ENCODE data around the gene CASK. TPM values are rescaled to one million over a fixed set of nuclear protein-coding genes. Genes with fewer than 3 reads are reported as not detected.
A peak's percentile ranks its signal among the peaks of the same experiment; 100 is the strongest.

Gene CASK, protein sequence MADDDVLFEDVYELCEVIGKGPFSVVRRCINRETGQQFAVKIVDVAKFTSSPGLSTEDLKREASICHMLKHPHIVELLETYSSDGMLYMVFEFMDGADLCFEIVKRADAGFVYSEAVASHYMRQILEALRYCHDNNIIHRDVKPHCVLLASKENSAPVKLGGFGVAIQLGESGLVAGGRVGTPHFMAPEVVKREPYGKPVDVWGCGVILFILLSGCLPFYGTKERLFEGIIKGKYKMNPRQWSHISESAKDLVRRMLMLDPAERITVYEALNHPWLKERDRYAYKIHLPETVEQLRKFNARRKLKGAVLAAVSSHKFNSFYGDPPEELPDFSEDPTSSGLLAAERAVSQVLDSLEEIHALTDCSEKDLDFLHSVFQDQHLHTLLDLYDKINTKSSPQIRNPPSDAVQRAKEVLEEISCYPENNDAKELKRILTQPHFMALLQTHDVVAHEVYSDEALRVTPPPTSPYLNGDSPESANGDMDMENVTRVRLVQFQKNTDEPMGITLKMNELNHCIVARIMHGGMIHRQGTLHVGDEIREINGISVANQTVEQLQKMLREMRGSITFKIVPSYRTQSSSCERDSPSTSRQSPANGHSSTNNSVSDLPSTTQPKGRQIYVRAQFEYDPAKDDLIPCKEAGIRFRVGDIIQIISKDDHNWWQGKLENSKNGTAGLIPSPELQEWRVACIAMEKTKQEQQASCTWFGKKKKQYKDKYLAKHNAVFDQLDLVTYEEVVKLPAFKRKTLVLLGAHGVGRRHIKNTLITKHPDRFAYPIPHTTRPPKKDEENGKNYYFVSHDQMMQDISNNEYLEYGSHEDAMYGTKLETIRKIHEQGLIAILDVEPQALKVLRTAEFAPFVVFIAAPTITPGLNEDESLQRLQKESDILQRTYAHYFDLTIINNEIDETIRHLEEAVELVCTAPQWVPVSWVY
- total RNA-seq, result 18.6 and 19.4 TPM in 2 replicates

DNA sequence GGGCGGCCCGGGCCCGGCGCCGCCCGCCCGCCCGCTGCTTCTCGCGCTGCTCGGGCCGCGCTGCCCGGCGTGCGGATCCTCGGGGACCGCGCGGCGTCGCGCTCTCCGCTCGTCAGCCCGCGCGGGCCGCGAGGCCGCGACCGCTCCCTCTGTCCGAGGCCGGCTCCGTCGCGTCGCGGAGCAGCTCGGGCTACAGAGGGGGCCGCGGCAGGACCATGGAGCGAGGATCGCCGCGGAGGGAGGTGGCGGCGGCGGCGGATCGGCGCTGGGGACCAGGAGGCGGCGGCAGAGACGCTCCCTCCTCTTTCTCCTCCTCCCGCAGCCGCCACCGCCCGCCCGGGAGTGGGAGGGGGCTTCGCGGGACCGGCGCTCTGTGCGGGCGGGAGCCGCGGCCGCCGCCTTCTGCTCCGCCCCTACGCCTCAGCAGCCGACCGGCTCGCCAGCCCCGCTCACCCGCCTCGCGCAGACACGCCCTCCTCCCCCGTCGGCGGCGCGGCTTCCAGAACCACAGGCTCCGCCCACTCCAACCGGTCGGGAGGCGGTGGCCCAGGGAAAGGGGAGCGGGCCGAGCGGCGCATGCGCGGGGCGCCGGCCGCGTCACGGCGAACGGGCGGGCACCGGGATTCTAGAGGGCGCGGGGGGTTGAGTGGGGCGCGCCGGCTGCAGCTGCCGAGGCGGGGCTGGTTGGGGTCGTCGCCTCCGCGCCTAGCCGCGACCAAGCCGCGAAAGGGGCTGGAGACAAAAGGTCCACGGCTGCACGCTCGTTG lies at the start of gene CASK:
Gene CASK, minus strand, starts transcription at position 344 of the 767 bp plus-strand sequence. CDS start 566 bp downstream, outside the sequence.
- H3K27me3 Mint-ChIP-seq (ENCODE audit: low read depth), result no peaks in the 10 kb centered on the region
- no peaks in the 10 kb centered on the region for H3K9me3 Mint-ChIP-seq
- H3K27ac Mint-ChIP-seq, result peak within 1 kb of the TSS; percentile 87
- peaks cover 4% of the 10 kb centered on the region for H3K36me3 Mint-ChIP-seq (ENCODE audit: low read depth)
- intact Hi-C loops (cut with micrococcal nuclease), result loop anchor here (2.0 to 5.0 kb wide), 4 partner anchors 15 to 205 kb away; no protein-coding TSS in a partner anchor
- peak; percentile 86 for DNase-seq (ENCODE audit: low spot score)
- H3K4me3 Mint-ChIP-seq (ENCODE audit: low read depth), result peak within 1 kb of the TSS; percentile 88
- peaks cover 36% of the 10 kb centered on the region for H3K4me1 Mint-ChIP-seq (ENCODE audit: low read depth)

DNA sequence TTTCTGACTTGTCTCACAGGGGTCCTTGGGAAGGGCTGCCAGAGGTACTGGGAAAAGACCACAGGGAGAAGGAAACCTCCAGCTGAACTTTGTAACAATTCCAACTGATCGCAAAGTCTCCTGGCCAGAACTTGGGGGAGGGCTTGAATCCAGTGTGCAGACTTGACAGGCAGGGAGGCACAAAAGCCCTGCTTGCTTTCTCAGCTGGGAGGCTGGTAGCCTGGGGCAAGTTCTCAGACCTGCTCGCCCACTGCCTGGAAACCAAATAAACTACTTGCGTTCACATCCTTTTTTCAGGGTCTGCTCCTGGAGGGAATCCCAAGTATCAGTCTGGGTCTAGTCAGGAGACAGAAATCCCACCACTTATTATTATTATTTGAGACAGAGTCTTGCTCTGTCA lies 48.0 kb upstream of the CASK start:
- peaks cover 2% of the 10 kb centered on the region for H3K27me3 Mint-ChIP-seq (ENCODE audit: low read depth)
- intact Hi-C loops (cut with micrococcal nuclease), result no loop called here
- no peak overlapping the region for H3K4me3 Mint-ChIP-seq (ENCODE audit: low read depth)

DNA sequence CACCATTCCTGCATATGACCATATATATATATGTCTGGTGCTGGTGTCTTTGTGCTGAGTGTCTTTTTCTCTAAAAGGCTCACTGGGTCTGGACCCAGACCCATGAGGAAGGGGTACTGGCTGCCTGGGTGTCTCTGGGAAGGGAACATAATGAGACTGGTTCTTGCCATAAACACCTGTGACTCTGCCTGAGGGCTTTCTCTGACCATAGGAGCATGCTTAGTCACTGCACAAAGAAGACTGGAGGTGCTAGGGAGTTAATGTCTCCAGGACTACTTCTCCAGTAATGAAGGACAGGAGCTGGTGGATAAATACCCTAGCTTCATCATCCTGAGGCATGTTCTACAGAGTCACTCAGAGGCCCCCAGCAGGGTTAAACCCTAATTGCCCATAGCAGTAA lies 47.1 kb upstream of the CASK start:
- H3K4me1 Mint-ChIP-seq (ENCODE audit: low read depth), result peaks cover 1% of the 10 kb centered on the region
- intact Hi-C loops (cut with micrococcal nuclease), result no loop called here
- H3K36me3 Mint-ChIP-seq (ENCODE audit: low read depth), result peaks cover 3% of the 10 kb centered on the region

More for the DNA sequence above, 48.0 kb upstream of the CASK start:
- Mint-ChIP-seq H3K36me3 (ENCODE audit: low read depth) (peaks cover 3% of the 10 kb centered on the region), H3K9me3 (no peaks in the 10 kb centered on the region), H3K4me1 (ENCODE audit: low read depth) (peaks cover 1% of the 10 kb centered on the region), H3K27ac (no peak overlapping the region)
- DNase-seq (ENCODE audit: low spot score), result no peak

DNA sequence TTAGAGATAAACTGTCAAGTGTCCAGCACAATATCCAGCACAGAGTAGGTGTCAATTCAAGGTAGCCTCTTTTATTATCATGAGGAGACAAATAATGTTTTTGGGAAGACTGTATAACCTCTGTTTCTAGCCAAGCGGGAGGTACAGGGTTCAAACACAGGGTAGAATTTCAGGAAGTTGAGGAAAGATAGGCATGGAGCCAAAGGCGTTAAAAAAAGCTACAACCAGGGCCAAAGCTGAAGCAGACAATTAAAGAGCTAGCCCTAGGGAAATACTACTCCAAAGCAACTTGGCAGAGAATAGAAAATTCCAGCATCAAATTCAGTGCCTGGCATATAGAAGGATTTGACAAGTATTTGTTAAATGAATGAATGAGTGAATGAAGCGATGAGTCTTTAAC lies 40.0 kb upstream of the CASK start:
- no peak for DNase-seq (ENCODE audit: low spot score)
- H3K4me3 Mint-ChIP-seq (ENCODE audit: low read depth), result no peak overlapping the region
- H3K36me3 Mint-ChIP-seq (ENCODE audit: low read depth), result peaks cover 3% of the 10 kb centered on the region
- intact Hi-C loops (cut with micrococcal nuclease), result no loop called here
- H3K27me3 Mint-ChIP-seq (ENCODE audit: low read depth), result no peaks in the 10 kb centered on the region
- no peak overlapping the region for H3K27ac Mint-ChIP-seq
- H3K9me3 Mint-ChIP-seq, result no peaks in the 10 kb centered on the region
- peaks cover 7% of the 10 kb centered on the region for H3K4me1 Mint-ChIP-seq (ENCODE audit: low read depth)

More for the DNA sequence above, 47.1 kb upstream of the CASK start:
- H3K27ac Mint-ChIP-seq, result no peak overlapping the region
- no peak for DNase-seq (ENCODE audit: low spot score)
- no peak overlapping the region for H3K4me3 Mint-ChIP-seq (ENCODE audit: low read depth)
- peaks cover 2% of the 10 kb centered on the region for H3K27me3 Mint-ChIP-seq (ENCODE audit: low read depth)
- H3K9me3 Mint-ChIP-seq, result no peaks in the 10 kb centered on the region

DNA sequence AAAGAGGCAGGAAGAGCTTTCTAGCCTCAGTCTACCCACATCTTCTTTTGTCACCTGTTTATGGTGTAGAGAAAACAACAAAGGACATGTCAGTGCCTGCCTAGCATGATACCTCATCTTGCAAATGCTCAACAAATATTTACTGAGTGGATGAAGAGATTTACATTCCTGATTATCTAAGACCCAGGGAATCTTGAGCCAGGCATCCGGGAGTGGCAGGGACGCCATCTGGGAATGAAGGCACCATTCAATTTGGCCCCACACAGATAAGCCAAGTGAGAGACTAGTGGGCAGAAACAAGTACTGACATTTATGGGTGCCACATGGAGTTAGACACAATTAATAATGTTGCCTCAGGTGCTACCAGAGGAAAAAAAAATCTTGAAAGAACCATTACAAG lies 36.8 kb upstream of the CASK start:
- H3K27me3 Mint-ChIP-seq (ENCODE audit: low read depth), result no peaks in the 10 kb centered on the region
- peaks cover 5% of the 10 kb centered on the region for H3K4me1 Mint-ChIP-seq (ENCODE audit: low read depth)
- no peak overlapping the region for H3K4me3 Mint-ChIP-seq (ENCODE audit: low read depth)
- no peak for DNase-seq (ENCODE audit: low spot score)
- H3K36me3 Mint-ChIP-seq (ENCODE audit: low read depth), result no peaks in the 10 kb centered on the region
- intact Hi-C loops (cut with micrococcal nuclease), result no loop called here
- no peaks in the 10 kb centered on the region for H3K9me3 Mint-ChIP-seq
- H3K27ac Mint-ChIP-seq, result no peak overlapping the region

DNA sequence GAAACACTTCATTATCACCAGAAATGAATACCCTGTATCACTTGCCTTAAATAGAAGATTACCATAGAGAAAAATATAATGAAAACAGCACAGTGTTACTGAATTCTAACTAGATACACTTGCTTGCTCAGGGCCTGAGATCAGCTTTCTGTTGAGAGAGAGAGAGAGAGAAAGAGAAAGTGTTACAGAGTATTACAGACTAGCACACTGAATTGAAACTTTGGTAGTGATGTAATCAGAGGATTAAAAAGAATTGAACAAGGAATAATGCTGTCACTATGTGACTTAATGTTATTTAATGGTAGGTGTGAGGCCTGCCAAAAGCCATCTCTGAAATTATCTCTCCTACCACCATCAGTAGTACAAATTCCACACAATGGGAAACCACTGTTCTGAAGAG lies 35.5 kb upstream of the CASK start:
- Mint-ChIP-seq H3K27ac (no peak overlapping the region), H3K9me3 (no peaks in the 10 kb centered on the region), H3K4me1 (ENCODE audit: low read depth) (peaks cover 5% of the 10 kb centered on the region), H3K36me3 (ENCODE audit: low read depth) (no peaks in the 10 kb centered on the region), H3K27me3 (ENCODE audit: low read depth) (no peaks in the 10 kb centered on the region), H3K4me3 (ENCODE audit: low read depth) (no peak overlapping the region)
- intact Hi-C loops (cut with micrococcal nuclease), result no loop called here
- DNase-seq (ENCODE audit: low spot score), result no peak

DNA sequence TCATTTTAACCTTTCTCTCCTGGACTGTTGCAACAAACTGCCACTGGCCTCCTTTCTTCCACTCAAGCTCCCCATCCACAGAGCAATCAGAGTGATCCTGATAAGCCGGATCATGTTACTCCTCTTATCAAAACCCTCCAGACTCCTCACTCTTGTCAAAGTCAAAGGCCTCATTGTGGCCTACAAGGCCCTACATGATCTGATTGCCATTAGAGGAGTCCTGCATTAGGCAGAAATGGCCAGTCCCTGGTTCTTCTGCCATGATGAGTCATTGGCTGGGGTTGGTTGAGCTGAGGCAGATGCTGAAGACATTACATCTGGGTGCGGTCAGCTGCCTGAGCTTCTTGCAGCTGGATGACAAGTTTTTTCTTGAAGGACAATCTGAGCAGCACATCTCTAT lies 32.7 kb upstream of the CASK start:
- DNase-seq (ENCODE audit: low spot score), result no peak
- H3K36me3 Mint-ChIP-seq (ENCODE audit: low read depth), result no peaks in the 10 kb centered on the region
- H3K27ac Mint-ChIP-seq, result no peak overlapping the region
- H3K9me3 Mint-ChIP-seq, result no peaks in the 10 kb centered on the region
- no peaks in the 10 kb centered on the region for H3K27me3 Mint-ChIP-seq (ENCODE audit: low read depth)
- no peak overlapping the region for H3K4me3 Mint-ChIP-seq (ENCODE audit: low read depth)
- H3K4me1 Mint-ChIP-seq (ENCODE audit: low read depth), result peaks cover 5% of the 10 kb centered on the region
- intact Hi-C loops (cut with micrococcal nuclease), result no loop called here

DNA sequence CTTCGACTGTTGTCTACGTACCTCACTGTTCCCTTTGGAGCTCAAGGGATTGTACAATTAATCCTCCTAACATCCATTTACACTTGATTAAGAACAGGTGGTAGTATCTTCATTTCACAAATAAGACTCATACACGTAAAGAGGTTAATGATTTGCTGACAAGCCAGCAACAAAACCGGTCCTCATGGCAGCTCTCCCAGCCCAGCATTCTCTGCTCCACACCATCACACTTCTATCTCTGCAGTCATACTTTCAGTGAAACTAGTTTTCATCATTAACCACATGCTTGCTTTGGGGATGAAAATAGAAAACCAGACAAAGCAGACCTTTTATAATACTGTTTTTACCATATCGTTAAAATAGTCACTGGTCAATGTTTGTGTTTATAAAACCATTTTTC lies 28.7 kb upstream of the CASK start:
- DNase-seq (ENCODE audit: low spot score), result no peak
- intact Hi-C loops (cut with micrococcal nuclease), result no loop called here
- Mint-ChIP-seq H3K27ac (no peak overlapping the region), H3K4me3 (ENCODE audit: low read depth) (no peak overlapping the region), H3K36me3 (ENCODE audit: low read depth) (no peaks in the 10 kb centered on the region), H3K9me3 (no peaks in the 10 kb centered on the region), H3K27me3 (ENCODE audit: low read depth) (no peaks in the 10 kb centered on the region), H3K4me1 (ENCODE audit: low read depth) (peaks cover 2% of the 10 kb centered on the region)

DNA sequence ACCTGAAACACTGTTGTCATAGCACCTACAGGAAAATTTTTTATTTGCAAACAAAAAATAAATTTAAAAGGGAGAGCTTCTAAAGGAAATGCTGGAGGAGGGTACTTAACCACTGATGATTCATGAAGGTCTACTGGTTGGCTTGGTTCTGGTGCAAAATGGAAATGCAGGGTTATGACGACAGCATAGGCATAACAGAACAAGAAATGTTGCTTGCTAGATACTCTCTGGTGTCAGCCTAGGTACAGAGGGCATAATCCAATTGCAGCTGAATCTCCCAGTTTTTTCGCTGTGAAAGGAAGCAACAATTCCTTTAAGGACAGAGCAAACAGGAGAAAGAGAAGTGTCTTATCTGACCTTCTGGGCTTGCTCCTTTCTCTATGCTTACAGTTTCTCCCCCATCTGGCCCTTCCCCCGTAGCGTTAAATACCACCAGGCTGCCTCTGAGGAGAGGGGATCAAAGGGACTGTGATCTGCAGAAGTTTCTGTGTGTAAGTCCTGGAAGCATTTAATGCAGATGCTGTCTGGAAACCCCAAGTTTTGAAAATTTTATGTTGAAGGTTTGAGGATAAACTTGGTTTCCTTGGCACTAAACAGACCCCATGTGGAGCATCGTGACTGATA lies 23.7 kb upstream of the CASK start:
- DNase-seq (ENCODE audit: low spot score), result no peak
- H3K4me1 Mint-ChIP-seq (ENCODE audit: low read depth), result peaks cover 2% of the 10 kb centered on the region
- no peaks in the 10 kb centered on the region for H3K36me3 Mint-ChIP-seq (ENCODE audit: low read depth)
- no peaks in the 10 kb centered on the region for H3K27me3 Mint-ChIP-seq (ENCODE audit: low read depth)
- intact Hi-C loops (cut with micrococcal nuclease), result no loop called here
- H3K27ac Mint-ChIP-seq, result no peak overlapping the region
- H3K9me3 Mint-ChIP-seq, result no peaks in the 10 kb centered on the region
- no peak overlapping the region for H3K4me3 Mint-ChIP-seq (ENCODE audit: low read depth)

DNA sequence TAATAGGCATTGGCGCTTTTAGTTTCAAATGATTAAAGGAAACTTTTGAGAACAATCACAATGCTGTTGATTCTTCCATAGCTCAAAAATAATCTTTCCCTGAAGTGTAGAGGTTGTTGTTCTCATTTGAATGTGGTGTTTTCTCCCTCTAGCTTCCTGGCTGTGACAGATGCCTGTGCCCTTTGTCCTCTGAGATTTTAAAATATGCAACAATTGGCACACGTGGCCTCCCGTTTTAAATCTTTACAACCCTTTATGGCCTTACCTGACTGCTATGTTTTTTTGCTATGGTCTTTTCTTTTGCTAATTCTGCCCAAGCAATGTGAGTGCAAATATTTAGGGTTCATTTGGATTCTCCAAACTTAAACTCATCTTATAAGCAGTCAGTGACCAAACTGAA lies 22.9 kb upstream of the CASK start:
- no peak for DNase-seq (ENCODE audit: low spot score)
- Mint-ChIP-seq H3K4me3 (ENCODE audit: low read depth) (no peak overlapping the region), H3K27ac (no peak overlapping the region), H3K27me3 (ENCODE audit: low read depth) (peaks cover 4% of the 10 kb centered on the region), H3K9me3 (no peaks in the 10 kb centered on the region), H3K36me3 (ENCODE audit: low read depth) (no peaks in the 10 kb centered on the region), H3K4me1 (ENCODE audit: low read depth) (peaks cover 2% of the 10 kb centered on the region)
- intact Hi-C loops (cut with micrococcal nuclease), result no loop called here

DNA sequence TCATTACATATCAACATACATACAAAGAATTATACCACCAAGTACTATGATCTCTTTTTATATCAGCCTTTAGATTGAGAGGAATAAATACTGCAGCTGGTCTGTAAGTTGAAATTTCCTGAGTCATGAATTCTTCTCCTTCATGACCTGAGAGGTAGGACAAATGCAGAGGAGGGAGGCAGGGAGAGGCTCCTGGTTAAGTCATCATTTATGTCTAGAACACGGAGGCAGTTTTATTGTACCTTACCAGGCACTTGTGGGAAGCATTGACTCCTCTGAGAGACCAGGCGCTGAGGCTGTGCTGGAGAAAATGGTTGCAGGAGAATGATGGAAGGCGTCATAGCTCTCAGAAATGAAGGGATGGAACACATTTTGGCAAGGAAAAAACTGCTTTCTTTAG lies 12.5 kb upstream of the CASK start:
- H3K36me3 Mint-ChIP-seq (ENCODE audit: low read depth), result peaks cover 4% of the 10 kb centered on the region
- DNase-seq (ENCODE audit: low spot score), result no peak
- no peaks in the 10 kb centered on the region for H3K27me3 Mint-ChIP-seq (ENCODE audit: low read depth)
- H3K4me3 Mint-ChIP-seq (ENCODE audit: low read depth), result no peak overlapping the region
- no peaks in the 10 kb centered on the region for H3K9me3 Mint-ChIP-seq
- no peak overlapping the region for H3K27ac Mint-ChIP-seq
- intact Hi-C loops (cut with micrococcal nuclease), result no loop called here
- H3K4me1 Mint-ChIP-seq (ENCODE audit: low read depth), result peaks cover 13% of the 10 kb centered on the region

DNA sequence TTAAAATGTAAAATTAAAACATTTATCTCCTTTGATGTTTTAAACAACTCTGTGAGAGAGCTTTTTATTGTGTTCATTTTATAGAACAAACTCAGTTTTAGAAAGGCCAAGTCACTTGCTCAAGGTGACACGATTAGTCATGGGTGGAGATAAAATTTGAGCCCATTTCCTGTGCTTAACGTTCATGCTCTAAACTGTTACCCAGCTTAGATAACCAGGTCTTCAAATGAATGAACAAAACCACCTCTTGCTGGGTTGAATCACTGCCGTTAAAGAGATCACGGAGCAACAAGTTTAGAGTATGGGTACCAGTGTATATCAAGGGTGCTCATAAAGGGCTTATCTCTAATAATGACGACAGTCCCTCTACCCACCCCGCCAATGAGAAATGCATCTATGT lies 10.2 kb upstream of the CASK start:
- intact Hi-C loops (cut with micrococcal nuclease), result no loop called here
- no peaks in the 10 kb centered on the region for H3K9me3 Mint-ChIP-seq
- no peak overlapping the region for H3K4me3 Mint-ChIP-seq (ENCODE audit: low read depth)
- peaks cover 13% of the 10 kb centered on the region for H3K4me1 Mint-ChIP-seq (ENCODE audit: low read depth)
- H3K27ac Mint-ChIP-seq, result no peak overlapping the region
- no peak for DNase-seq (ENCODE audit: low spot score)
- peaks cover 4% of the 10 kb centered on the region for H3K36me3 Mint-ChIP-seq (ENCODE audit: low read depth)
- H3K27me3 Mint-ChIP-seq (ENCODE audit: low read depth), result no peaks in the 10 kb centered on the region
